GM10248 (cell line): ENCODE measurements around the gene TUBA1C.

ENCODE experiments used
- CTCF ChIA-PET: fragments of 300-600 bp; sonication (Branson Sonifier 250); formaldehyde crosslinking; extraction: SDS; loops from one replicate; lab custom pipeline; 2021; ENCODE audit warnings: antibody characterized with exemption; lab: Yijun Ruan, JAX
- POLR2A ChIA-PET: fragments of 350-650 bp; sonication (Branson Sonifier 250); formaldehyde crosslinking; extraction: SDS; loops from one replicate; lab custom pipeline; 2020; ENCODE audit warnings: antibody characterized with exemption; lab: Yijun Ruan, JAX
- DNase-seq: peaks from one replicate; pipeline ENCODE4 v3.0.0; 2012; ENCODE audit errors: extremely low spot score
- TF ChIP-seq, protein P1 (sequence below): IDR thresholded peaks from 2 replicates; pipeline ENCODE4 v1.5.1; 2012; ENCODE audit warnings: mild to moderate bottlenecking, low read depth; ENCODE audit errors: extremely low read depth, missing control alignments, control extremely low read depth

Gene TUBA1C

GRCh38 chr12:49225576-49226166 lies 39.2 kb upstream of the TUBA1C start:
- CTCF ChIA-PET: interaction anchor here (0.7 to 2.3 kb wide), 8 partner anchors 10 to 162 kb away, joined by 3 to 9 read pairs (median 4); no protein-coding TSS in a partner anchor
- TF ChIP-seq, protein P1, sequence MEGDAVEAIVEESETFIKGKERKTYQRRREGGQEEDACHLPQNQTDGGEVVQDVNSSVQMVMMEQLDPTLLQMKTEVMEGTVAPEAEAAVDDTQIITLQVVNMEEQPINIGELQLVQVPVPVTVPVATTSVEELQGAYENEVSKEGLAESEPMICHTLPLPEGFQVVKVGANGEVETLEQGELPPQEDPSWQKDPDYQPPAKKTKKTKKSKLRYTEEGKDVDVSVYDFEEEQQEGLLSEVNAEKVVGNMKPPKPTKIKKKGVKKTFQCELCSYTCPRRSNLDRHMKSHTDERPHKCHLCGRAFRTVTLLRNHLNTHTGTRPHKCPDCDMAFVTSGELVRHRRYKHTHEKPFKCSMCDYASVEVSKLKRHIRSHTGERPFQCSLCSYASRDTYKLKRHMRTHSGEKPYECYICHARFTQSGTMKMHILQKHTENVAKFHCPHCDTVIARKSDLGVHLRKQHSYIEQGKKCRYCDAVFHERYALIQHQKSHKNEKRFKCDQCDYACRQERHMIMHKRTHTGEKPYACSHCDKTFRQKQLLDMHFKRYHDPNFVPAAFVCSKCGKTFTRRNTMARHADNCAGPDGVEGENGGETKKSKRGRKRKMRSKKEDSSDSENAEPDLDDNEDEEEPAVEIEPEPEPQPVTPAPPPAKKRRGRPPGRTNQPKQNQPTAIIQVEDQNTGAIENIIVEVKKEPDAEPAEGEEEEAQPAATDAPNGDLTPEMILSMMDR: peak; percentile 16
- DNase-seq: no peak
- POLR2A ChIA-PET: no interaction called here

DNA sequence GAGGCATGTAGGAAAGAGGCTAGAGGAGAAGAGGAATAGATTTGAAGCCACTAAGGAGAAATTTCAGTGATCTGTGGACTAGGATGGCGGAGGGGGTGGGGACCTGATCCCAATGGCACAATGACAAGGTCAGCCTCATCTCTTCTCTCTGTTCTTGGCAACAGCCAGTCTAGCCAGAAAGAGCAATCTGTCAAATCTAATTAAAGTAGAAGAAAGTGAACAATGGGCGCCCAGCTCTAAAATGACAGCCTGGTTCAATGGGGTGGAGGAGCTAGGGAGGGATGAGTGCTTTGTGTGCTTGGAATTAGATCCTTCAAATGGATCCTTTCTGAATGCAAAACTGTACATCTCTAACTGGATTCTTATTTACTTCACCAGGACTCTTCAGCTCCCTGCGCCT lies 37.2 kb upstream of the TUBA1C start:
- ChIA-PET CTCF (interaction anchor here (1.1 to 1.6 kb wide), 3 partner anchors 24 to 139 kb away, joined by 3 to 6 read pairs (median 3); no protein-coding TSS in a partner anchor), POLR2A (no interaction called here)
- DNase-seq: no peak
- TF ChIP-seq, protein P1: no peak

DNA sequence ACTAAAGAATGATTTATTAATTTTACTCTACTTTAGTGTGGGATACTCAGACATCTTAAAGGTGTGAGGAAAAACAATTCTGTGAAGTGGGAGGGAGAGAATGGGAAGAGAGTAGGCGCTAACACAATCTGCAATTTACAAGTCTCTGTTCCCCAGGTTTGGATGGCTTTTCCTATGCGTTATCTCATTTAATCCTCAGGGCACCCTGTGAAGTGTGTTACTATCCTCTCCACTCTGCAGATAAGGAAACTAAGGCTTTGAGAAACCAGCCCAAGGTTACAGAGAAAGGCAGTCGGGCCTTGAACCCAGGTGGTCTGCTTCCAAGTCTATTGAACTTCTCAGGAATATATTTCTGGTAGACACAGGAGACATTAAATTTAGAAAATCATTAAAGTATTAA lies 36.2 kb upstream of the TUBA1C start:
- TF ChIP-seq, protein P1: no peak
- CTCF ChIA-PET: interaction anchor here (1.3 kb wide), 1 partner anchor 98 kb away, joined by 3 read pairs; no protein-coding TSS in a partner anchor
- no peak for DNase-seq
- POLR2A ChIA-PET: no interaction called here

DNA sequence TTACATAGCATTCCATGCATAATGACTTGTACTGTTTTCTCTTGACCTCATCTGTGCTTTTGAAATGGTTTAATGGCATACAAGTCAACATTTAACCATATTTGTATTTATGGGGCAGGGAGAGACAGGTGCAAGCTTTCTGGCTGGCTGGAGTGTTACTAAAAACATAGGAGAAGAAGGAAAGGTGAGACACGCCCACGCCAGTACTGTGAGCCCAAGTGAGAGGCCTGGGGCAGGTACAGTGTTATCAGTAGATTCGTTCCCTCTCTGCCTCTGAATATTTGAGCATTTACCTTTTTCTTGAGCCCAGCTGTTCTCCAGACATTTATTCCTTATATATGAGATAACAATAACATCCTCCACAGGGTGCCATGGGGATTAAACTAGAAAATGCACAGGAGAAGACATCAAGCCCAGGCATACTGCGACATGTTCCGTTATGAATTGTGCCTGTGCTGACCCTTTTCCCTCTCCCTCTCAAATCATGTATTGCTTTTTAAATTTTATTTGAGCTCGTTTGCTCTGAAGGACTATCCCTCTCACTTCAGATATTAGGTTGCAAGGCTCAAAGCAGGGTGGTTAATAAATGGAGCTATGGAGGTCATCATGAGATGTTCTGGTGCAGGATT lies 34.6 kb upstream of the TUBA1C start:
- TF ChIP-seq, protein P1: no peak
- POLR2A ChIA-PET: interaction anchor here (1.1 kb wide), 1 partner anchor 36 kb away, joined by 3 read pairs; no protein-coding TSS in a partner anchor
- CTCF ChIA-PET: interaction anchor here (0.7 to 1.5 kb wide), 10 partner anchors 8 to 166 kb away, joined by 3 to 6 read pairs (median 4); no protein-coding TSS in a partner anchor
- DNase-seq: no peak

DNA sequence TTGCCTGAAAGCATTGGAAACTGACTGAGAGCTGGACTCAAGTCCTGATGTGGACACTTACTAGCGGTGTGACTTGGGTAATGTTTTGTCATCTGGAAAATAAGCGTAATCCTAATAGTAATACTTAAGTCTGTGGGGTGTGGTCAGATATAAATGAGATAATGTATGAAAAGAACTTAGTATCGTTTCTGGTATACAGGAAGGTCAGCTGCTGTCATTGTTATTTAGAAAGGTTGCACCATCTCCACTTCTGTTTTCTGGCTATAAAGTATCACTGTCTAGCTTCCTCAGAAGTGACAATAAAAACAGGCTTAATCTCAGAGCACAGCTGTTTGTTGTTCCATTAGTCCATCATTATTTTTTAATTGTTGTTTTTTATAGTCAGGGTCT lies 34.1 kb upstream of the TUBA1C start:
- CTCF ChIA-PET: interaction anchor here (0.7 to 1.5 kb wide), 10 partner anchors 8 to 167 kb away, joined by 3 to 6 read pairs (median 4); no protein-coding TSS in a partner anchor
- TF ChIP-seq, protein P1: no peak
- DNase-seq: no peak
- POLR2A ChIA-PET: interaction anchor here (1.1 kb wide), 1 partner anchor 35 kb away, joined by 3 read pairs; no protein-coding TSS in a partner anchor

- ChIA-PET POLR2A (no interaction called here), CTCF (interaction anchor here (1.1 to 5.4 kb wide), 7 partner anchors 9 to 168 kb away, joined by 3 to 33 read pairs (median 8); partner anchors contain the start of gene DHH)
- no peak for DNase-seq
- TF ChIP-seq, protein P1: no peak
Measured at GRCh38 chr12:49231878-49232655, 32.8 kb upstream of the TUBA1C start.
